Type B pancreatic cell (in vitro differentiated cells): ENCODE measurements around the gene LRP1B. TPM values are rescaled to one million over a fixed set of nuclear protein-coding genes. Genes with fewer than 3 reads are reported as not detected.

Experiments
- DNase-seq: peaks from one replicate; pipeline ENCODE4 v3.0.0; 2021; ENCODE audit warnings: mixed read lengths; ENCODE audit not compliant: unreplicated experiment; ENCODE audit errors: extremely low spot score
- H3K27ac Mint-ChIP-seq: 2 replicates; pipeline ENCODE4 v1.8.0; 2021; ENCODE audit warnings: mild to moderate bottlenecking, mixed read lengths
- H3K27me3 Mint-ChIP-seq: 2 replicates; pipeline ENCODE4 v1.8.0; 2021; ENCODE audit warnings: mixed read lengths
- H3K36me3 Mint-ChIP-seq: 2 replicates; pipeline ENCODE4 v1.8.0; 2021; ENCODE audit warnings: mixed read lengths
- H3K4me1 Mint-ChIP-seq: one replicate; pipeline ENCODE4 v1.8.0; 2021; ENCODE audit warnings: mixed read lengths; ENCODE audit not compliant: unreplicated experiment
- H3K4me3 Mint-ChIP-seq: 2 replicates; pipeline ENCODE4 v1.8.0; 2021; ENCODE audit warnings: mild to moderate bottlenecking, mixed read lengths
- H3K9me3 Mint-ChIP-seq: 2 replicates; pipeline ENCODE4 v1.8.0; 2021; ENCODE audit warnings: mixed read lengths
- total RNA-seq: library from RNA; stranded (reverse); gene quantifications from 2 replicates; pipeline ENCODE4 v1.2.1, GENCODE V29; 2021; ENCODE audit warnings: low replicate concordance
- TF ChIP-seq, protein P1 (sequence below): fragments of 200-600 bp; sonication (generic); conservative IDR thresholded peaks from 2 replicates; pipeline ENCODE4 v1.5.0; 2021; ENCODE audit warnings: antibody characterized with exemption, mild to moderate bottlenecking

LRP1B gene
- total RNA-seq, 1 donor from 2014 or later: 16.0 TPM

DNA sequence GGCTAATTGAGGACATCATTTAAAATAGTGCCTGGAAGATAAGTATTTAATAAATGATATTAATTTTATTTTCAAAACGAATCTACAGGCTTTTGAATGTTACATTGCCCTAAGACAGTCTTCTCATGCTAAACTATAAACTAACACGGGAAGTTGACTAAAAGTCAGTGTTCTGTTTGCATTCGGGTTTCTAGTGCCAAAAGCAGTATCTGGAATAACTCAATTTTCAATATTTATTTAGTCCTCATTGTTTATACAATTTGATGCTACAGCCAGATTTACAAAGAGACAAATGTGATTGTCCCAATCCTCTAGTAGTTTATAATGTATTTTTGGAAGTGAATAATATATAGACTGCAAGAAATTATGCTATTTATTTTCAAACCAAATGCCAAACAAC, 429.2 kb downstream of the LRP1B start:
- Mint-ChIP-seq H3K4me3 (no peak overlapping the region), H3K4me1 (peaks cover 12% of the 10 kb centered on the region), H3K27me3 (no peaks in the 10 kb centered on the region), H3K9me3 (no peaks in the 10 kb centered on the region), H3K27ac (no peak overlapping the region), H3K36me3 (no peaks in the 10 kb centered on the region)
- TF ChIP-seq, protein P1, sequence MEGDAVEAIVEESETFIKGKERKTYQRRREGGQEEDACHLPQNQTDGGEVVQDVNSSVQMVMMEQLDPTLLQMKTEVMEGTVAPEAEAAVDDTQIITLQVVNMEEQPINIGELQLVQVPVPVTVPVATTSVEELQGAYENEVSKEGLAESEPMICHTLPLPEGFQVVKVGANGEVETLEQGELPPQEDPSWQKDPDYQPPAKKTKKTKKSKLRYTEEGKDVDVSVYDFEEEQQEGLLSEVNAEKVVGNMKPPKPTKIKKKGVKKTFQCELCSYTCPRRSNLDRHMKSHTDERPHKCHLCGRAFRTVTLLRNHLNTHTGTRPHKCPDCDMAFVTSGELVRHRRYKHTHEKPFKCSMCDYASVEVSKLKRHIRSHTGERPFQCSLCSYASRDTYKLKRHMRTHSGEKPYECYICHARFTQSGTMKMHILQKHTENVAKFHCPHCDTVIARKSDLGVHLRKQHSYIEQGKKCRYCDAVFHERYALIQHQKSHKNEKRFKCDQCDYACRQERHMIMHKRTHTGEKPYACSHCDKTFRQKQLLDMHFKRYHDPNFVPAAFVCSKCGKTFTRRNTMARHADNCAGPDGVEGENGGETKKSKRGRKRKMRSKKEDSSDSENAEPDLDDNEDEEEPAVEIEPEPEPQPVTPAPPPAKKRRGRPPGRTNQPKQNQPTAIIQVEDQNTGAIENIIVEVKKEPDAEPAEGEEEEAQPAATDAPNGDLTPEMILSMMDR: no peak
- no peak for DNase-seq

DNA sequence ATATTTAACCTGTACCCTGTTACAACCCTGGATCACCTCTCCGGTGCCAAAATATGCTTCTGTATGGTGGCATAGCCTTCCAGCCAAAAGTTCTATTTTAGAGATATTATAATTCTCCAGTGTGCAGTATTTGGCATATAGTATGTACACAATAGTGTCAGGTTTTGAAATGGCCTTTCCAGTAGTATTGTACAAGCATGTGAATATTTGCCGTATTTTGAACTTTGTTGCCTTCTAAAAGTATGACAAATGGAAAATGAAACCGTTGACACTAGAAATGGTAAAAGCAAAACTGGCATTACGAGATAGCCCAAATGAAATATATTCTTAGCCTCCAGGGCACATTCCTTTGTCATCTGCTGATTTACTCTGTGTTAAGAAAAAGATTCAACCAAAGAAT, 431.2 kb downstream of the LRP1B start:
- Mint-ChIP-seq H3K27me3 (no peaks in the 10 kb centered on the region), H3K4me1 (peaks cover 13% of the 10 kb centered on the region), H3K4me3 (no peak overlapping the region), H3K9me3 (no peaks in the 10 kb centered on the region), H3K36me3 (no peaks in the 10 kb centered on the region), H3K27ac (no peak overlapping the region)
- DNase-seq: no peak
- TF ChIP-seq, protein P1: no peak

DNA sequence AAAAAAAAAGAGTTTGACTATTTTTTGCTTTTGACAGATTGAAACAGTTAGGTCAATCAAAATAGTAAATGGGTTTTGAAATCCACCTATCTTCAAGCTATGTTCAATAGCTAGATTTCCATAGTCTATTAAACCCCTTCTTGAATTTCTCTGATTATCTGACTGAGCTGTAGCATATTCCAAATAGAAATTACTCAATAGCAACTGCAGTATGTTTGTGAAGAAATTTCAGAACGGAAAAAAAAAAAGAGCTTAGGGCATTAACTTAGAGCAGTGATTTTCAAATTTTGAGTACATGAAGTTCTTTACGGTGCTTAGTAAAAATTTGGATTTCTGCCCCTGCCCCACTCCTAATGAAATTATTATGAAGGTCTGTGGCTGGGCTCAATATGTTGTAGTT, 432.3 kb downstream of the LRP1B start:
- no peak overlapping the region for H3K27ac Mint-ChIP-seq
- H3K36me3 Mint-ChIP-seq: no peaks in the 10 kb centered on the region
- H3K4me3 Mint-ChIP-seq: no peak overlapping the region
- no peaks in the 10 kb centered on the region for H3K27me3 Mint-ChIP-seq
- TF ChIP-seq, protein P1: no peak
- DNase-seq: no peak
- H3K9me3 Mint-ChIP-seq: peaks cover 4% of the 10 kb centered on the region
- H3K4me1 Mint-ChIP-seq: peaks cover 14% of the 10 kb centered on the region

DNA sequence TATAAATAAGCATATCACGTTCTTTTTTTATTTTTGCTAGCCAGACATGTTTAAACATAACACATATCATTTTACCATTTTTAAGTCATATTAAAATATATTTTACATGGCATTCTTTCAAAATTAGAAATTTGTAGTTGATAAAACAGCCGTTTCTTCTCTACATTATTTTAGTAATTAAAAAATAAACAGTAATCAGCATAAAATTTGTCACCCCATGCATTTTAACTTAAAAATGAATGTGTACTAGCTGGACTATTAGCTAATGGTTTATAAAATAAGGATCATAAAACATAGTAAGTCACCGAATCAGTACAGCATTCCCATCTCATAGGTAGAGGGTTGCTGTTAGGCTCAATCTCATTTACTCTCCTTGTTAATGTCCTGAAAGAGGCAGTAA, 433.8 kb downstream of the LRP1B start:
- H3K4me3 Mint-ChIP-seq: no peak overlapping the region
- TF ChIP-seq, protein P1: no peak
- no peak for DNase-seq
- H3K9me3 Mint-ChIP-seq: peaks cover 5% of the 10 kb centered on the region
- H3K4me1 Mint-ChIP-seq: peaks cover 14% of the 10 kb centered on the region
- H3K27ac Mint-ChIP-seq: no peak overlapping the region
- no peaks in the 10 kb centered on the region for H3K36me3 Mint-ChIP-seq
- no peaks in the 10 kb centered on the region for H3K27me3 Mint-ChIP-seq

DNA sequence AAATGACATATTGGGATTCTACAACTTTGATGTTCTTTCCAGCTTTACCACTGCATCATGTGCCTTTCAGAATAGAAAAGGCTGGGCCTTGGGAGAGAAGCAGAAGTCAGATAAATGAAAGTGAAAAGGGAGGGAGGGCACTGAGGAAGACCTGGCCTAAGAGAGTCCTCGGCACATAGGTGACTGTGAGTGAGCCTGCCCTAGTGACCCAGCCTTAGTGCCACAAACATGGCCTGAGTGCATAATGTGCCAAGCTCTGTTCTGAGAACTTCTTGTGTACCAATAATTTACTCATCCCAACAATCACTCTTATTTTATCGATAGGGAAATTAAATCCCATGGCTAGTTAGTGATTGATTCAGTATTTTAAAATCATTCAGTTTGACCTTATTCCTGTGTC, 436.6 kb downstream of the LRP1B start:
- Mint-ChIP-seq H3K9me3 (peaks cover 5% of the 10 kb centered on the region), H3K27ac (no peak overlapping the region), H3K27me3 (no peaks in the 10 kb centered on the region), H3K36me3 (no peaks in the 10 kb centered on the region), H3K4me1 (peaks cover 9% of the 10 kb centered on the region), H3K4me3 (no peak overlapping the region)
- no peak for DNase-seq
- TF ChIP-seq, protein P1: no peak

DNA sequence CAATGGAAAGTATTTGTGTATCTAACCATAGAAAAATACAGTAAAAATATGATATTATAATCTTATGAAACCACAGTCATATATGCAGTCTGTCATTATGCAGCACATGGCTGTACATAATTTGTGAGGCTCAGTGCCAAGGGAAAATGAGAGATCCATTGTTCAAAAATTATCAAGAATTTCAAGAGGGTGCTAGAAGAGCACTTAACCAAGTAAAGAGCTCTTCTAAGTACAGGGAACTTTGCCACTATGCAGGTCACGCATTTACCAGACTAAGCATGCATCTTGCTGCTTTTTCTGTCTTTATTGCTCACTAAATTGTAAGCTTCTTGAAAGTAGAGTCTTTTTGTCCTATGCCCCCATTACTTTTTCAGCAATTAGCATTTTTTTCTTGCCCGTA, 438.0 kb downstream of the LRP1B start:
- Mint-ChIP-seq H3K36me3 (no peaks in the 10 kb centered on the region), H3K4me3 (no peak overlapping the region), H3K27me3 (no peaks in the 10 kb centered on the region), H3K27ac (no peak overlapping the region), H3K9me3 (peaks cover 5% of the 10 kb centered on the region), H3K4me1 (peaks cover 9% of the 10 kb centered on the region)
- TF ChIP-seq, protein P1: no peak
- DNase-seq: no peak
